Mesenteric fat pad (tissue), 1 donor: ENCODE data around the gene BANK1. TPM values are rescaled to one million over a fixed set of nuclear protein-coding genes. Genes with fewer than 3 reads are reported as not detected.

Experiments
- DNase-seq: peaks from one replicate; pipeline ENCODE4 v3.0.0-alpha.2; 2020; ENCODE audit warnings: low spot score
- total RNA-seq: library from RNA; stranded (reverse); fragmentation: NEBNext Ultra II Directional; extraction: Animal tissue kit (Norgen Biotek cat#: 25700); gene quantifications from one replicate; pipeline ENCODE4 v1.2.1, GENCODE V29; 2021
- donor health status: DM: yes; HTN: yes; CAD: no.

Gene BANK1
- total RNA-seq, 1 donor from 2014 or later, result 11.6 TPM

DNA sequence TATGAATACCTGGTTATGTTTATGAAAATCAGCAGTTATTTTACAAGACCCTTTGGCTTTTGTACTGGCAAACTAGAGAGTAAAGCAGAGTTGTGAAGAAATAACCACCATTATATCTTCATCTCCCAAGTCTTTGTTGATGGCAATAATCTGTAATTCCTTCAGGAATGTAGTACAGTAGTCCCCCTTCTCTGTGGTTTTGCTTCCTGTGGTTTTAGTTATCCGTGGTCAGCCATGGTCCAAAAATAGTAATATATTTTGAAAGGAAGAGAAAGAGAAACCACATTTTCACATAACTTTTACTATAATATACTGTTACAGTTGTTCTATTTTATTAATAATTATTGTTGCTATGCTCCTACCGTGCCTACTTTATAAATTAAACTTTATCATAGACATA lies 27.8 kb downstream of the BANK1 start:
- DNase-seq, result no peak

DNA sequence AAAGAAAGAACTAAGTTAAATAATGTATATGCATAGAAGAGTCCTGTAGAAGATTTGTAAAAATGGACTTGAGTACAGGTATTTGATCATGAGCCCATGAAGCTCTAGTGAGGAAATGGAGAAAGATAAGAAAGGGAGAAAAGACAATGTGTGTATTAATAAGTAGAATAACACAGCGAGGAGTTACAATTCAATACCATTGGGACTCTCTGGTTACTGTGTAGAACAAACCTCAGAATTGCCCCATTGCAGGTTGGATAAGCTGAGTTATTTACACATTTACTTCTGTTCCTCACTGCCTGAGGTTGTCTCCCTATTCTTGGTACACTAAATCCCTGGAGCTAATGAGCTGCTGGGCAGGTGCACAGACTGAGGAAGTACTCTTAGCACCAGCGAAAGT lies 33.3 kb downstream of the BANK1 start:
- DNase-seq, result no peak

DNA sequence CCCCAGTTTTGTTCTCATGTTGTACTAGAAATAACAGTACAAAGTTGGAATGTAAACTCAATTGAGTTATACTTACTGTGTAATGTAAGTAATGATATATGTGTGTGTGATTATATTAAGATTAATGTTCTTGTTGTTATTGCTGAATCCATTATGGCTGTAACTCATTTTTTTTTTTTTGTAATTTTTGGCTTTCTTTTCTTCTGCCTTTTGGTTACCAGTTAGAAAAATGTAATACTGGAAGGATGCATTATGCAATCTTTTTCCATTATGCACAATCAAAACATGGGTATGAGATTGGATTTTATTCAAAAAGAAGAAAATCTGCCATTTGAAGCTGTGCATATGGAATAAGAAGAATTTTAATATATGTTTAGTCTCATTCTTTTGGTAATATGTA lies 34.0 kb downstream of the BANK1 start:
- no peak for DNase-seq

DNA sequence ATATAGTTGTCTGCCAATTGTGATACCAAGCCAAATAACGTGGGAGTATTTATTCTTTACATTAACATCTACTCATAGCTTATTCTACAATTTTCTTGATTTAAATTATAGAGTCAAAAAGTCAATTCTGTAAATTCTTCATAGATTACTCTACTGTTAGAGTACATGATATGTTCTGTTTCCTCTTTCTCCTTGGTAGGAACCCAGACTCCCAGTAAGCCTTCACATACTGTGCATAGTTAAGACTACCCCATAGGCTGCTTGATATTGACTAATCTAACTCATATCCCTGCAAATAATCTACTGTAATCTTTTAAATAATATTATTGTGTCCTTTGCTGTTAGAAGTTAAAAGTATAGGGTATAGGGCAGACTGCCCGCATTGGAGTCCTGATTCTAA lies 35.4 kb downstream of the BANK1 start:
- DNase-seq, result no peak

DNA sequence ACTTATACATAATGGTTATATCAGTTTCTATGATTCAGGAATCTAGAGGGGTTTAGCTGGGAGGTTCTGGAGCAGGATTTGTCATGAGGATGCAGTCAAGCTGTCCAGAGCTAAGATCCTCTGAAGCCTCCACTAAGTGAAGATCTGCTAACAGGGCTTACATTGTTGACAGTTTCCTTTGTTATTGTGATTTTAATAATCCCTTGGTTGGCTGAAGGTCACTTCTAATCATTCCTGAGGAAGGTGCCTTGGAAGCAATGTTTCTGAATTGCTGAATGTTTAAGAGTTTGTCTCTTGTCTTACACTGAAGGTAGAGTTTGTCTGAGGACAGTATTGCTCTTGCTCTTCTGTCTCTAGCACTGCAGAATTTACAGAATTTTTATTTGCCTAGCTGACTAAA lies 41.3 kb downstream of the BANK1 start:
- no peak for DNase-seq

DNA sequence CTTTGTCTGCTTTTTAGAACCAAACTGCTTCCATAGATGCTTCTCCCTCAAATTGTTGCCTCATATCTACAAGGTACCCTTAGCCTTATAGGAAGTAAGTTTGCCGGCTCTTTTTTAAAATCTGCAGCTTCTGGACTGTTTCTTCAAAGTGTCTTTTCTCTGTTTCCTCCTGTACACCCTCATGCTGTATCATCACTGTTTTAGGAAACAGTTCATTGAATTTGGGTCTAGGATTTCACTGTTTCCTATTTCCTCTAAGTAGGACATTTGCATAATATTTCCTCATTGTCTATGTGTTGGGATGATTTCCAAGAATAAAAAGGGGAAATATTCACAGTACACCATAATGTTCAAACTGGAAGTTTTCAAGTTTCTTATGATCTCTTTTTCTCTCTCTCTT lies 43.0 kb downstream of the BANK1 start:
- no peak for DNase-seq

DNA sequence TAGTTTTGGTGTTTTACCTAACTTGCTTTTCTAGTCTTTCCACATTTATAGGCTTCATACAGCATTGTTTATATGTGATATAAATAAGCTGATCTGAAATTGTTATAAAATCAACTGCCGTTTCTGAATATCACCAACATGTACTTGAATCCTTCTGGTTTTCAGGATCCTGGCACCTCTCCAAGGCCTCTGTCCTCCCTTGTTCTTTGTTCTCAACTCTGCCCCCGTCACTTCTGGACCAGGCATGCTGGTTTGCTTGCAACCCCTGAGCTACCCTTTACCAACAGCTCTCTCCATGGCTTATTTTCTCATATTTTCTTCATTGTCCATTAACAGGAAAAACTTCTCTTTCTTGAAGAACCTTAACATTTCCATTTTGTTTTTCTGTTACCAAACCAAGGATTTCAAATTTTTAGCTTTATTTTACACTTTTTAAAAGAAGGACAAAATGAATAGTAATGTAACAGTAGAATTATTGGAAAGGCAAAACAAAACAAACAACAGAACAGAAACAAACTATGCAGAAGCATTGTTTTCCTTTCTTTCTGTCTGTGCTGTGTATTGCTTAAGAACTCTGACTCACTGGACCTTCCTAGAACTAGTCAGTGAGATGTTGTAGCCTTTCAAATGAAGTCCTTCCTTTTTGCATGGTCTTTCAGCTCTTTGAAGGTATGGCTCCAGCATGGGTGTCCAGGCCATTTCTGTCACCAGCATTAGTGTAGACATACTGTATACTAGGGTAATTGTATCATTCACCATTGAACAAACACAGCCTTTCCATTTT lies 44.8 kb downstream of the BANK1 start:
- DNase-seq, result no peak

DNA sequence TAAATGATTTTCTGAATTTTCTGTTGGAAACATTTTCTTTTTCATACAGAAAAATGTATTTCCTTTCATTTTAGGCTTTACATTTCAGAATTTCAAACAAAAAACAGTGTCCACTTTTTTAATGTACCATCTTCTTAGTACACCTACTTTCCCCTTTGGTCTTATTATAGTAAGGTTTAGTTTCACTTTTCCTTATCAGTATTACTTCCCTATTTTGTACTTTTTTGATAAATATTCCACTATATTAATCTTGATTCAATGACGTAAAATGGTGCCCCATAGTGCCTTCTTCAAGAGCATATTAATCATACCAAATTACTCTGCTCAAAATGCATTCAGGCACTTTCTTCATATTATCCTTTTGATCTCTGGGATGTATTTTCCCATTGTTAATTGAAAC lies 52.5 kb downstream of the BANK1 start:
- no peak for DNase-seq

DNA sequence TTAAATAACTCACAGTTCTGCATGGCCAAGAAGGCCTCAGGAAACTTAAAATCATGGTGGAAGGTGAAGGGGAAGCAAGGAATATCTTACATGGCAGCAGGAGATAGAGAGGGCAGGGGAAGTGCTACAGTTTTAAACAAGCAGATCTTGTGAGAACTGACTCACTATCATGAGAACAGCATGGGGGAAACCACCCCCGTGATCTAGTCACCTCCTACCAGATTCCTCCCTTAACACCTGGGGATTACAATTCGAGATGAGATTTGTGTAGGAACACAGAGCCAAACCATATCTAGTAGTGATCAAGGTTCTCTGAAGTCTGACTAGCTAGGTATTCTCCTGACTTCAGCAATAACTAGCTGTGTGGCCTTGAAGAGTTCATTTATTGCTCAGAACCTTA lies 56.0 kb downstream of the BANK1 start:
- no peak for DNase-seq

DNA sequence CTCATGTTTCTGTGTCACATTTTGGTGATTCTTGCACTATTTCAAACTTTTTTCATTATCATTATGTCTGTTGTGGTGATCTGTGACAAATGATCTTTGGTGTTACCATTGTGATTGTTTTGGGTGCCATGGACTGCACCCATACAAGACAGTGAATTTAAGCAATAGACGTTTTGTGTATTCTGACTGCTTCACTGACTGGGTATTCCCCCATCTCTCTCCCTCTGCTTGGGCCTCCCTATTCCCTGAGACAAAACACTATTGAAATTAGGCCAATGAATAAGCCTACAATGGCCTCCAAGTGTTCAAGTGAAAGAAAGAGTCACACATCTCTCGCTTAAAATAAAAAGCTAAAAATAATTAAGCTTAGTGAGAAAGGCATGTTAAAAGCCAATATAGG lies 60.2 kb downstream of the BANK1 start:
- no peak for DNase-seq

DNA sequence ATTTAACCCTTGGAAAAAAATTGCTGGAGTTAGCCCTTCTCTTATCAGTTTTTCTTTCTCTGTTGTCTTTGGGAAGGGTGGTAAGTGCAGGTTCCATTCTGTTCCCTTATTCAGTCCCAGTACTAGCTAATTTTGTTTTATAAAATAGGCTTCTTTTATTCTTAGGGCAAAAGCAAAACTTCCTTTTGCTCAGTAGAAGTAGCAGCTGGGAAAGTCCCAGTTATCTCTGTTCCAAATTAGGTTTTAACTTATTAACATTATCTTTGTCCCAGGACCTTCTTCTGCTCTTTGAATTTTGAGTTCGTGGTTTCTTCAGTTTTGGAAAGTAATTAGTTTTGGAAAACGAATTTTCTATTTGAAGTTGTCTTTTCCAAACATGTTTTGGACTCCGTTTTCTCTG lies 61.1 kb downstream of the BANK1 start:
- no peak for DNase-seq

DNA sequence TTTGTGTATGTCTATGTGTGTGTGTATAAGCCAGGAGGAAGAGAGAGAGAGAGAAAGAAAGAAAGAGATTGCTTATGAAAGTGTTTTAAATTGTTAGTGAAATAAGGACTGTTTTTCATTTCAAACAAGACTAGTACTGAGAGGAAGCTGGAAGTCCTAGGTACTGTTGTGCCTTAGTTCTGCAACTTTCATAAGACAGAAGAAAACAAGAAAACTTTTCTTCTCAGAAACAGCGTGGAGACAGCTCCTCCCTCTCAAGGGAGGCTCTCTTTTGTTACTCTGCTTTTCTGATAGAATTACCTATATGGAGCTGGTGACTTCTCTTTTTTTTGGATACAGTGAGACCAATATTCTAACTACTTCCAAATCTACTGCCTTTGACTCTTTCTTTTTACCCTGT lies 62.5 kb downstream of the BANK1 start:
- DNase-seq, result no peak

DNA sequence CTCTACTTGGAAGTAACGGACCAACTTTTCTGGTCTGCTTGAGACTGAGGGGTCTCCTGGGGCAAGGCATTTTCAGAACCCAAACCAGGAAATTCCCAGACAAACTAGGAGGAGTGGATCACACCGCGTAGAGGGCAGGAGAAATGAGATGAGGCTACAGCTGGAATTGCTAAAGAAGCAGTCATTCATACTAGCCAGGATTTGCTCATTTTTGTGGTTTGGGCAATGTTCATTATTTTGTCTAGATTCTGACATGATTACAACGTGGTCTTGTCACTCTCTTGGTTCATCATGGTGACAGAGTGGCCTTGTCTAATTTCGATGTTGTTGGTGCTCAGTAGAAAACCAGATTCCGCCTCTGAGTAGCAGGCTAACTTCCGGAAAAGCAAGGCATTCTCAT lies 63.2 kb downstream of the BANK1 start:
- no peak for DNase-seq

DNA sequence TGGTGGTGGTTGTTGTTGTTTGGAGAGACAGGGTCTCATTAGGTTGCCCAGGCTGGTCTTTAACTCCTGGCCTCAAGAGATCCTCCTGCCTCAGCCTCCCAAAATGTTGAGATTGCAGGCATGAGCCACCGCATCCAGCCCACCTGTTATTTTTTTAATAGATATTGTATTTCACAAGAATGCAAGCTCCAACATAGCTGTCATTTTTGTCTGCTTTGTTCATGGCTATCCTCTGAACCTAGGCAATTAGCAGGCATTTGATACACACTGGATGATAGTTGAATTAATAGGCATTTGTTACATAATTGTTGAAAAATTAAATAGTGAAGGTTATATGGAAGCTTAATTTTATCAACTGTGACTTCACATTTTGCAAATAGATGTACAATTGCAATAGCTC lies 64.7 kb downstream of the BANK1 start:
- DNase-seq, result no peak

DNA sequence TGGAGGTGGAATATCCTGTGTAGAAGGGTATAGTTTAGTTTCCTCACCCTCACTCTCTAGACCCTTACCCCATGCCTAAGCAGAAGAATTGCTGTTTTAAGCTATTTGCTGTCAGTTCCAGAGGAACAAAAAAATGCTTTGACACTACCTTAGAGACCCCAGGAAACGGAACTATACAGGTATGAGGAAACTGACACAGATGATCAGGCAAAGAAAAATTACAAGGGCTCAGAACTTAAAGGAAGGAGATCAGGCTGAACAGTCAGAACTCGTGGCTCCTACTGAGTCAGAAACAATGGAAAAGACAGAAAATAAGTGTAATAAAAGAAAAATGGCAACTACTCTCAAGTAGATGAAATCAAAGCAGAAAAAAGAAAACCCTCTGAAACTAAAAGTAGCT lies 65.6 kb downstream of the BANK1 start:
- no peak for DNase-seq

DNA sequence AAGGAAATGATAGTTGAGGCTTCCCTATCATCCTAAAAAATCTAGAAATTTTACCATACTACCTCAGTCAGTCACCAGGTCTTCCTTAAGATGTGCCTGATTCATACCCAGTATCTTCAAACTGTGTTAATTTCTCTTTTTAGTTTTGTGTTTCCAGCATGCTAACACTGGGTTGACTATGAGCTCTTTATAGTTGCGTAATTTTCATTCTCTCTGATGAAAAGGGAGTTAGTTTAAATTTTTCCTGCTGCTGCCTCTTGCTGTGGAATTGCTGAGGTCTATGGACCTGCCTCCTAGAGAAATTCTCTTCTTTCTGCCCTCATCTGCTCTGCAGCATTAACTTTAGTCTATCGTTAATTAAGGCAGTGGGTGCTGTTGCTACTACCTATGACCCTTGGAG lies 66.6 kb downstream of the BANK1 start:
- DNase-seq, result no peak

DNA sequence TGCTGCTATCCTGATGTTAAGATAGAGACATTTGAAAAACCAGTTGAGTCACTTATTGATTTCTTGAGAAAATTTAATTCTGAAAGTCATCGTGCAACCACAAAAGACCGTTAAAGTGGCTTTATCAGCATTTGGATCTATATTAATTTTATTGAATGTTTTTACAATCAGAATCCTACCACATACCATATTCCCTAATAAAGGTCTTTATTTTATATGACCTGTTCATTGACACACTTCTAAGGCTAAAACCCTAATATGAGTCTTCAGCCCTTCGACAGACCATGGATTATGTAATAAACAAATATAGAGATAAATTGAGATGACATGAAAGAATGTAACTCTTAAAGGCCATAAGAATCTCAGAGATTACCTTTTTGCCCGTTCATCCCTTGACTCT lies 68.1 kb downstream of the BANK1 start:
- no peak for DNase-seq

DNA sequence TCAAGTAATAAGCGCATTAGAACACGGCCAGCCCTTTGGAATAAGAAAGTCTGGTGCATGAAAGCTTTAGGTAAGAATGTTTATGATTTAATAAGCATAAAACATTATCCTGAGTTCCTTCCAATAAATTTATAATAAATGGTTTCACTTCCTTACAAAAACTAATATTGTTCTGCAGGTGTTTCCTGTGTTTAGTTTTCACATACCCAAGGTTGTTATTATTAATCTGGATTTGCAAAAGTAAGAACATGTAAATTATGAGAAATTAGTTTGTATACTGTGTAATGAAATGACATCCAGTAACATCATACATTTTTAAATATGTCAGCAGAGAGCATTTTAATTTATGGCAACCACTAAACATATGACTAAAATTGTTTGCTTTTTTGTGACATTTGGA lies 72.1 kb downstream of the BANK1 start:
- DNase-seq, result no peak

DNA sequence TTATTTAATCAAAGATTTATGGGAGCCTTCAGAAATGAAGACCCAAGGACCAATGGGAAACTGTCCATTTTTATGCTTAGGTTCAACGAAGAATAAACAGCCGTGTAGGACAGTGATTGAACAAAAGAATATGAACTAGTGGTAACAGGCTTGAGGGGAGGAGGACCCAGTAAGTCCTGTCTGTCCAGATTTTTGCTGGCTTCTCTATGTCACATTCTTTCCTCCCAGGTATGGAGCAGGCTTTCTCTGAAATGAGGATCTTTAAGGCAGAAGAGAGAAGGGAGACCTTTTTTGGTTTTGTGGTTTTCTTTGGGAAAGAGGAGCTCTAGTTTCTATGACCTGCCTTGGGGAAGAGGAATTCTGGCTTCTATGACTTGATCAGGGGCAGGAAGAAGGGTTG lies 74.1 kb downstream of the BANK1 start:
- no peak for DNase-seq

DNA sequence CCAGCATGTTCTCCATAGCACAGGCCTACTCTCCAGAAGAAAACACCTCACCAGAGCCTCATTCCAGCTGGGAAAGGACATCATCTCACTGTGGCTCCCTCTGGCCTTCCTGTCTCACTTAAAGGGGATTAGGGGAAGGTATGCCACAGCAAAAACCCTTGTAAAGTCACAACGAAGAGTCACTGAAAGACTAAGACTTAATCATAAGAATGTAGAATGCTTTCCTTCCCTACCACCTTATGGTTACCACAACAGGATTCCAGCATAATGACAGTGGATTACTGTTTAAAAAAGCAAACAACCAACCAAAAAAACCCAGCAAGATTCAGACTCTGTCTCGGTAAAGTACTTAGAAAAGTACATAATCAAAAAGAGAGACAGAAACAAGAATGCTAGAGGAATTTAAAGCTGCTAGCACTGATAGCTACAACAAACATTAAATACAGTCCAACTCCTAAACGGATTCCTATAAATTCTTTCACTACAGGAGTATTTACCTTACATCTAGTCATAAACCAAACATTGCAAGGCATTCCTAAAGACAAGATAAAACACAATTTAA lies 75.1 kb downstream of the BANK1 start:
- no peak for DNase-seq

DNA sequence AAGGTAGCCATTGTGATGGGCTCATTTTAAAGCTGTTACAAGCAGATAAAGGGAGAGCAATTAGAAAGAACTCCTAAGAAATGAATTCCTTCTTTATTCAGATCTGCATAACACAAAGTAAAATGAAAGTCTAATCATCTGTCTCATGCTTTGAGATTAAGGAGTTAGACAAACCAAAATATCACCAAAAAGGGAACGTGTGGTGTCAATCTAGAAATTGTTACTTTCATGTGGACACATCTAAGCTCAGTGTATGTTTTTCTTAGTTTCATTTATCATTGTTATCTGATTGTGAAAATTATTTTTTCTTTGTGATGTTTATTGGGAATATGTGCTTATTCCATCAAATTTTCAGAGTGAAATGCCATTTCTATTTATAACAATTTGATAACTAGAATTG lies 80.3 kb downstream of the BANK1 start:
- DNase-seq, result no peak

DNA sequence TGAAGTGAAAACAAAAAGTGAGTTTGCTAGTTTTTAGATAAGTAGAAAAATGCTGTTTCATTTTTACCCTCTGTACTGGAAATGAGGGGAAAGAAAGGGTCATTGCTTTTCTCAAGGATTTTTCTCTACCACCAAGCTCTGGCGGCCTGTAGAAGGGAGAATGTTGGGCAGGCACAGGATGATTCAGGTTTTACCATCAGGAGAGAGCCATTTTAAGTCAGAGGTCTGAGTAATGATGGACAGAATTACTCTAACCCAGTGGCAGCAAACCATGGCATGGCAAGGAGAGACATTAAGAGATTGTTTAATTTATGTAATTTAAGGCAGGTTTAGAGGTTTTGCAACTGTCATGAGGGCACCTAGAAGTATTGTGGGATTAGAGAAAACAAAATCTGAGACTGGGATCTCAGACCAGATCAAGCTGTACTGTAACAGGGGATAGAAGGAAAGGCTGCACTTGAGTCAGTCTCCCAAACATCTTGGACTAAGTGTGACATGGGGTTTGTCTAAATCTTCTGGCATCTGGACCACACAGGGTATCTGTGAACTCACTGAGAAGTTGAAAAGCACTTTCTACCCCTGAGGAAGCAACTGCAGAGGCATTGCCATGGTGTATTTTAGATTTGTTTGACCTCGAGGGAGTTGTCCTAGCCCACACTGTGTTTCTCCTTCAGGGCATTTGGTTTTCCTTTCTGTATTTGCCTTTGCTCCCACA lies 81.6 kb downstream of the BANK1 start:
- no peak for DNase-seq

DNA sequence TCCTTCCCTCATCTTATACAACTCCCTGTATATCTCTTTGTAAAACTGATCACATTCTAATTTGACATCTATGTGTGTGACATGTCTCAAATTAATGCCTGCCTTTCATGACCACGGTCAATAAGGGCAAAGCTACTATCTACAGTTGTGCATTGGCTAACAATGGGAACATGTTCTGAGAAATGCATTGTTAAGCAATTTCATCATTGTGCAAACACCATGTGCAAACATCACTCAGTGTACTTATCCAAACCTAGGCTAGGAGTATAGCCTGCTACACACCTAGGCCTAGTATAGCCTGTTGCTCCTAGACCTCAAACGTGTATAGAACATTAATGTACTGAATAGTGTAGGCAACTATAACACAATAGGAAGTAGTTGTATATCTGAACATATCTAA lies 95.0 kb downstream of the BANK1 start:
- no peak for DNase-seq
